Esophagus muscularis mucosa (tissue), 4 donors: ENCODE measurements around the gene TTYH2. TPM values are rescaled to one million over a fixed set of nuclear protein-coding genes. Genes with fewer than 3 reads are reported as not detected.
"Not testable (repeated sequence)": the region's sequence is repeated elsewhere in the genome, so short reads cannot be mapped to it uniquely, and the experiment has no call there.

Experiments used
- DNase-seq: peaks from one replicate; pipeline ENCODE4 v3.0.0-alpha.2; 2017; ENCODE audit errors: extremely low spot score
- H3K27ac ChIP-seq, 4 donors: fragments of 200-600 bp; sonication (generic); replicated peaks in 1 of 4; 1 replicate in 3 of 4; 2 replicates in 1 of 4; pipeline ENCODE4 v1.5.1; 2016 to 2019; ENCODE audit warnings: mild to moderate bottlenecking in 1 of 4
- H3K27me3 ChIP-seq, 4 donors: fragments of 200-600 bp; sonication (generic); one replicate each; pipeline versions ENCODE4 v1.5.1 to v1.6.0; 2016 to 2019
- H3K36me3 ChIP-seq, 4 donors: fragments of 200-600 bp; sonication (generic); one replicate each; pipeline ENCODE4 v1.5.1; 2016 to 2019
- H3K4me1 ChIP-seq, 4 donors: fragments of 200-600 bp; sonication (generic); one replicate each; pipeline ENCODE4 v1.5.1; 2016 to 2019
- H3K4me3 ChIP-seq, 4 donors: fragments of 200-600 bp; sonication (generic); 1 replicate in 2 of 4; 2 replicates in 2 of 4; pipeline ENCODE4 v1.5.1; 2016 to 2019; ENCODE audit warnings: mild to moderate bottlenecking in 4 of 4, moderate library complexity in 1 of 4
- H3K9me3 ChIP-seq, 4 donors: fragments of 200-600 bp; sonication (generic); 1 replicate in 3 of 4; 2 replicates in 1 of 4; pipeline ENCODE4 v1.5.1; 2016 to 2019
- EP300 ChIP-seq: sonication (generic); formaldehyde crosslinking; IDR thresholded peaks from one replicate; pipeline ENCODE4 v1.6.1; 2017; ENCODE audit warnings: antibody characterized with exemption
- POLR2A ChIP-seq: fragments of 450-650 bp; IDR thresholded peaks from one replicate; pipeline ENCODE4 v1.6.1; 2017; ENCODE audit warnings: antibody characterized with exemption, moderate library complexity, mild to moderate bottlenecking, low read depth
- POLR2AphosphoS5 ChIP-seq, 2 donors: sonication (generic); formaldehyde crosslinking; IDR thresholded peaks; one replicate each; pipeline ENCODE4 v1.6.1; 2017; ENCODE audit warnings: antibody characterized with exemption in 2 of 2
- WGBS: methylation state at CpG from one replicate; pipeline ENCODE4 v1.1.5; 2018; 5-methylcytosine and 5-hydroxymethylcytosine counted together
- intact Hi-C: fragments of 100-400 bp; cut with DNase I; formaldehyde crosslinking; loops from one replicate; pipeline ENCODE4 v1.15.1; 2023
- total RNA-seq, 4 donors: library from RNA; depleted of rRNA; stranded (reverse); fragments of >200 nt; gene quantifications; one replicate each; pipeline versions ENCODE4 v1.1.0 to v1.2.1, GENCODE V29; 2016
- TF ChIP-seq, protein P1 (sequence below), 3 experiments: fragments of 200-600 bp in 2 of 3; fragments of 450-650 bp in 1 of 3; sonication (generic) in 2 of 3; IDR thresholded peaks; one replicate each; pipeline ENCODE4 v1.5.1; 2017 to 2019; ENCODE audit warnings: antibody characterized with exemption in 3 of 3, mild to moderate bottlenecking in 2 of 3, moderate library complexity in 1 of 3

The TTYH2 gene
- total RNA-seq, 4 donors from 2014 or later: 5.8 to 11.3 (median 7.9) TPM

DNA sequence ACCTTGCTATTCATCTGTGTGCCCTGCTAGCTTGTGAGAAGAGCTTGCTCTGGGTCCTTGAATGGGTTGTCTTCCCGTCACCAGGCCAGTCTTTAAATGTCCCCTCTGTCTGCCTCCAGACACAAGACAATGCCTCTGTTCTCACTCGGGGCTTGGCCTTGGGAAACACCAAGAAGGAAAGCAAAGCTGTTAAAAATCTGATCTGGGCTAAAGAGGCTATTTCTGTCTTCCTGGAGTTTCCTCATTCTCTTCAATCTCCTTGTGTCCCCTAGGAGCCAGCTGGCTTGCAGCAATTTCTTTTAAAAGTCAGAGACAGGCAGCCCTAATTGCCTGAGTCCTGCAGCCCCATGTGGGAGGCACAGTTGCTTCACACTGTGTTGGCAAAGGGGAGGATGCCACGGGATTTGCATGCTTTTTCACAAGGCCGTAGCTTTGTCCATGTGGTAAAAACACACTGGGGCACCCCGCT is 63.2 kb downstream of the TTYH2 start:
- intact Hi-C loops: no loop called here
- Histone ChIP-seq H3K27me3 (peaks cover 0 to 46% (median 0%) of the 10 kb centered on the region in 4 donors), H3K27ac (peak overlapping the region; percentile 49 to 73 (median 56)), H3K9me3 (no peaks in the 10 kb centered on the region), H3K4me3 (no peak overlapping the region), H3K36me3 (no peaks in the 10 kb centered on the region), H3K4me1 (peaks cover 13 to 56% (median 41%) of the 10 kb centered on the region in 4 donors)
- DNase-seq: no peak
- TF ChIP-seq, protein P1, sequence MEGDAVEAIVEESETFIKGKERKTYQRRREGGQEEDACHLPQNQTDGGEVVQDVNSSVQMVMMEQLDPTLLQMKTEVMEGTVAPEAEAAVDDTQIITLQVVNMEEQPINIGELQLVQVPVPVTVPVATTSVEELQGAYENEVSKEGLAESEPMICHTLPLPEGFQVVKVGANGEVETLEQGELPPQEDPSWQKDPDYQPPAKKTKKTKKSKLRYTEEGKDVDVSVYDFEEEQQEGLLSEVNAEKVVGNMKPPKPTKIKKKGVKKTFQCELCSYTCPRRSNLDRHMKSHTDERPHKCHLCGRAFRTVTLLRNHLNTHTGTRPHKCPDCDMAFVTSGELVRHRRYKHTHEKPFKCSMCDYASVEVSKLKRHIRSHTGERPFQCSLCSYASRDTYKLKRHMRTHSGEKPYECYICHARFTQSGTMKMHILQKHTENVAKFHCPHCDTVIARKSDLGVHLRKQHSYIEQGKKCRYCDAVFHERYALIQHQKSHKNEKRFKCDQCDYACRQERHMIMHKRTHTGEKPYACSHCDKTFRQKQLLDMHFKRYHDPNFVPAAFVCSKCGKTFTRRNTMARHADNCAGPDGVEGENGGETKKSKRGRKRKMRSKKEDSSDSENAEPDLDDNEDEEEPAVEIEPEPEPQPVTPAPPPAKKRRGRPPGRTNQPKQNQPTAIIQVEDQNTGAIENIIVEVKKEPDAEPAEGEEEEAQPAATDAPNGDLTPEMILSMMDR (IDR thresholded peaks at IDR 0.05): no peak
- no peak for TF ChIP-seq EP300
- TF ChIP-seq POLR2A: no peak
- TF ChIP-seq POLR2AphosphoS5 (IDR thresholded peaks at IDR 0.05): no peak
- WGBS: 70% methylated on average over 5 of the region's 5 CpGs

DNA sequence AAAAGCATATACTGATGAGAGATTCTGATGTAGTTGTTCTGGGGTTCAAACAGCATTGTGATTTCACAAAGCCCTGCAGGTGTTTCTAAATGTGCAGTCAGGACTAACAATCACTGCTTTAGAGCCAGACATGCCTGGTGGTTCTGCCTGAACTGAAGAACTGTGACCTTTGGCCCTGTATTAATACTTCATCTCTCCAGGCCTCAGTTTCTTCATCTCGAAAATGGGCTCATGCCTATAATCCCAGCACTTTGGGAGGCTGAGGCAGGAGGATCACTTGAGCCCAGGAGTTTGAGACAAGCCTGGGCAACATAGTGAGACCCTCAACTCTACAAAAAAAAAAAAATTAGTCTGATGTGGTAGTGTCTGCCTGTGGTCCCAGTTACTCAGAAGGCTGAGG is 64.6 kb downstream of the TTYH2 start:
- intact Hi-C loops: no loop called here
- WGBS: 80% methylated on average over 1 of the region's 1 CpG
- peaks cover 0 to 45% (median 0%) of the 10 kb centered on the region in 4 donors for H3K27me3 ChIP-seq
- no peak for TF ChIP-seq POLR2AphosphoS5 (IDR thresholded peaks at IDR 0.05)
- no peak for TF ChIP-seq POLR2A
- TF ChIP-seq, protein P1 (IDR thresholded peaks at IDR 0.05): no peak
- no peak for TF ChIP-seq EP300
- H3K4me3 ChIP-seq: no peak overlapping the region
- H3K9me3 ChIP-seq: no peaks in the 10 kb centered on the region
- no peak overlapping the region for H3K27ac ChIP-seq
- H3K36me3 ChIP-seq: no peaks in the 10 kb centered on the region
- no peak for DNase-seq
- H3K4me1 ChIP-seq: peaks cover 10 to 42% (median 31%) of the 10 kb centered on the region in 4 donors

DNA sequence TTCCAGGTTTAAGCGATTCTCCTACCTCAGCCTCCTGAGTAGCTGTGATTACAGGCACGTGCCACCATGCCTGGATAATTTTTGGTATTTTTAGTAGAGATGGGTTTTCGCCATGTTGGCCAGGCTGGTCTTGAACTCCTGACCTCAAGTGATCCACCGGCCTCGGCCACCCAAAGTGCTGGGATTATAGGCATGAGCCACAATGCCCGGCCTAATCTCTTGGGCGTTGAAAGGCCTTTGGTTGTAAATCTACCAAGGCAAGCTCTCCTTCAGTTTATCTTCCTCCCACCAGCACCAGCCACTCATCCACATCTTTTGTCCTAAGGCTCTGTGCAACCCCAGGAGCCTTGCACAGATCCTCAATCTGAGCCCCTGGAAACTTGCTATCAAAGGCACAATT is 66.2 kb downstream of the TTYH2 start:
- Histone ChIP-seq H3K4me1 (peaks cover 10 to 27% (median 19%) of the 10 kb centered on the region in 4 donors), H3K27me3 (peaks cover 0 to 45% (median 0%) of the 10 kb centered on the region in 4 donors)
- H3K9me3 ChIP-seq, intact Hi-C loops, H3K4me3 ChIP-seq, H3K27ac ChIP-seq, DNase-seq, H3K36me3 ChIP-seq: not testable (repeated sequence)
- WGBS: 82% methylated on average over 7 of the region's 7 CpGs

DNA sequence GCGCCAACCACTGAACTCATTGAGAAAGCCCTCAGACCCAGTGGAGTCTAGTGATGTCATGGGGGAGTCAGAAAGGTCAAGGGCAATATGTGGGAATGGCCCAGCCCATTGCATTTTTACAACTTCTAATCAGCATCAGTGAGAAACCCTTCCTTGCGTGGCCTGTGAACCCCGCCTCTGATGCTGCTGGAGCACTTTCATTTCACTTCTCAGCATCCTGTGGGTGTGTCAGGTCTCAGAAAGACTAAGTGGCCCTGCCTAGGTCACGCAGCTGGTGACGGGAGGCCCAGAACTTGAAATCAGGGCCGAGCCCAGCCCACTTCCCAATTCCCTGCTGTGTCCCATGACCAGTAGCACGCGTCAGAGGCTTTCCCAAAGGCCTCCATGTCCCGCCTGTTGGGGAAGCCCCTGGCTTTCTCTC is 66.7 kb downstream of the TTYH2 start:
- H3K27me3 ChIP-seq: peaks cover 0 to 45% (median 0%) of the 10 kb centered on the region in 4 donors
- intact Hi-C loops: no loop called here
- peaks cover 10 to 27% (median 19%) of the 10 kb centered on the region in 4 donors for H3K4me1 ChIP-seq
- H3K9me3 ChIP-seq: no peaks in the 10 kb centered on the region
- no peak for DNase-seq
- no peak overlapping the region for H3K27ac ChIP-seq
- 73% methylated on average over 4 of the region's 9 CpGs for WGBS
- no peaks in the 10 kb centered on the region for H3K36me3 ChIP-seq
- no peak overlapping the region for H3K4me3 ChIP-seq
- TF ChIP-seq POLR2A: no peak
- TF ChIP-seq EP300: no peak
- TF ChIP-seq, protein P1 (IDR thresholded peaks at IDR 0.05): no peak
- TF ChIP-seq POLR2AphosphoS5 (IDR thresholded peaks at IDR 0.05): no peak

DNA sequence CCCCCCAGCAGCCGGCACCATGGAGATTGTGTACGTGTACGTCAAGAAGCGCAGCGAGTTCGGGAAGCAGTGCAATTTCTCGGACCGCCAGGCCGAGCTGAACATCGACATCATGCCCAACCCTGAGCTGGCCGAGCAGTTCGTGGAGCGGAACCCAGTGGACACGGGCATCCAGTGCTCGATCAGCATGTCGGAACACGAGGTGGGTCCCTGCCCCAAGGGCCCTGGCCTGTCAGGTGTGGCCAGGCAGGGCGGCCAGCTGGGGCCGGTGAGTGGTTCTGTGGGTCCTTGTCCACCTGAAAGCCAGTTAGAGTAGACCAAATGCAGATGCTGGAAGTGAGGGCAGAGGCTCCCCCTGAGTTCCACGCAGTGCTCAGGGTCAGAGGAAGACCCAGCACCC is 68.4 kb downstream of the TTYH2 start:
- Histone ChIP-seq H3K9me3 (no peaks in the 10 kb centered on the region), H3K36me3 (no peaks in the 10 kb centered on the region), H3K27me3 (peaks cover 0 to 43% (median 0%) of the 10 kb centered on the region in 4 donors), H3K4me1 (peaks cover 0 to 12% (median 7%) of the 10 kb centered on the region in 4 donors), H3K4me3 (no peak overlapping the region), H3K27ac (no peak overlapping the region)
- no peak for DNase-seq
- WGBS: 94% methylated on average over 18 of the region's 20 CpGs
- TF ChIP-seq POLR2A (no peak), EP300 (no peak), POLR2AphosphoS5 (IDR thresholded peaks at IDR 0.05) (no peak)
- TF ChIP-seq, protein P1 (IDR thresholded peaks at IDR 0.05): no peak
- intact Hi-C loops: no loop called here

DNA sequence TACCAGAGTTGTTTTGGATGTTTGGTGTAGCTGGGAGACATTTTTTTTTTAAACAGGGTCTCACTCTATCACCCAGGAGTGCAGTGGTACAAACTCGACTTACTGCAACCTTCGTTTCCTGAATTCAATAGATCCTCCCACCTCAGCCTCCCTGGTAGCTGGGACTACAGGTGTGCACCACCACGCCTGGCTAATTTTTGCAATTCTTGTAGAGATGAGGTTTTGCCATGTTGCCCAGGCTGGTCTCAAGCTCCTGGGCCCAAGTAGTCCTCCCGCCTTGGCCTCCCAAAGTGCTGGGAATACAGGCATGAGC is 68.9 kb downstream of the TTYH2 start:
- DNase-seq, H3K4me1 ChIP-seq, intact Hi-C loops, H3K4me3 ChIP-seq, H3K9me3 ChIP-seq, H3K36me3 ChIP-seq, H3K27ac ChIP-seq: not testable (repeated sequence)
- WGBS: 83% methylated on average over 4 of the region's 4 CpGs
- H3K27me3 ChIP-seq: peaks cover 0 to 43% (median 0%) of the 10 kb centered on the region in 4 donors
